ENCODE data around the gene CCDC9. TPM values are rescaled to one million over a fixed set of nuclear protein-coding genes. Genes with fewer than 3 reads are reported as not detected.

Gene CCDC9
- total RNA-seq, 1 experiment from 2014 or later = 36.9 TPM

- no peak overlapping the region for H3K9ac ChIP-seq (ENCODE audit: extremely low read depth, insufficient read length, low read length)
- no peak overlapping the region for H4K5ac ChIP-seq (ENCODE audit: insufficient read length, low read depth, low read length)
- no peak overlapping the region for H3K27ac ChIP-seq (ENCODE audit: insufficient read length, low read depth, low read length)
- no peak overlapping the region for H3K4ac ChIP-seq (ENCODE audit: low read depth, low read length)
- DNase-seq = peak; percentile 100
- Mint-ChIP-seq H3K27me3 (ENCODE audit: low read depth) (peaks cover 4% of the 10 kb centered on the region; the same call in 1 of the 2 replicates), H3K4me3 (peak overlapping the region; percentile 86 to 89), H3K36me3 (ENCODE audit: insufficient read depth in 1 of 3, low read depth in 3 of 3) (peaks cover 31 to 40% (median 36%) of the 10 kb centered on the region in 3 experiments; a peak in 6 of 7 replicates), H3K4me1 (peaks cover 12 to 21% of the 10 kb centered on the region in 2 experiments), H3K27ac (peak overlapping the region; percentile 96 to 99 (median 99); a peak in 6 of 7 replicates), H3K9me3 (no peaks in the 10 kb centered on the region)
- no peak overlapping the region for H3T11ph ChIP-seq (ENCODE audit: low read length)
- peaks cover 12% of the 10 kb centered on the region for H3K23me2 ChIP-seq (ENCODE audit: insufficient read length, low read depth, low read length, poor library complexity, severe bottlenecking)
- no peaks in the 10 kb centered on the region for H3K27me3 ChIP-seq (ENCODE audit: insufficient read depth, low read length)
- no peaks in the 10 kb centered on the region for H4K20me1 ChIP-seq (ENCODE audit: control insufficient read depth, insufficient read depth, insufficient read length)
- H3K4me2 ChIP-seq (ENCODE audit: insufficient read depth, insufficient read length, low read length) = no peak overlapping the region
- no peaks in the 10 kb centered on the region for H3K9me3 ChIP-seq (ENCODE audit: control insufficient read depth, low read depth, low read length)
- H4K8ac ChIP-seq (replicated peaks; ENCODE audit: insufficient read length, low read depth, low read length) = no peak overlapping the region
- no peak overlapping the region for H2BK15ac ChIP-seq (ENCODE audit: low read depth, low read length)
- H2BK5ac ChIP-seq (ENCODE audit: insufficient read length, low read length) = no peak overlapping the region
- no peak for TF ChIP-seq CTCF (conservative IDR thresholded peaks at IDR 0.05)
- H3K56ac ChIP-seq (ENCODE audit: insufficient read length, low read depth, low read length) = no peak overlapping the region
- no CpG with 5 or more reads among the region's 52 CpGs for WGBS (ENCODE audit: extremely low coverage, insufficient read length, low lambda C conversion rate)
- H3K79me1 ChIP-seq (ENCODE audit: insufficient read depth, low read depth, low read length, poor library complexity, severe bottlenecking) = no peaks in the 10 kb centered on the region
- H2AK5ac ChIP-seq (ENCODE audit: insufficient read length, low read length) = no peak overlapping the region
- no peak overlapping the region for H2BK120ac ChIP-seq (ENCODE audit: low read depth, low read length, poor library complexity, severe bottlenecking)
- no peak overlapping the region for H4K91ac ChIP-seq (ENCODE audit: insufficient read length, low read depth, low read length)
- no peak overlapping the region for H2BK20ac ChIP-seq (ENCODE audit: low read depth, low read length, poor library complexity, severe bottlenecking)
- no peaks in the 10 kb centered on the region for H3K4me1 ChIP-seq (ENCODE audit: insufficient read depth, low read length)
- no peak overlapping the region for H2AFZ ChIP-seq (ENCODE audit: low read length)
- no peak overlapping the region for H3K18ac ChIP-seq (ENCODE audit: insufficient read length, low read depth, low read length)
- H3K79me2 ChIP-seq (ENCODE audit: insufficient read depth, low read length) = no peaks in the 10 kb centered on the region
- H2BK12ac ChIP-seq (ENCODE audit: insufficient read length, low read depth, low read length) = no peak overlapping the region
- H3K14ac ChIP-seq (ENCODE audit: insufficient read depth, low read length) = no peak overlapping the region
- H3K23ac ChIP-seq (ENCODE audit: insufficient read length, low read depth, low read length) = no peak overlapping the region
These were observed 527 bp downstream of the CCDC9 start for GRCh38 chr19:47256693-47257410.

Data from H9 (cell line).